Kidney glomerular epithelial cell (primary cell): ENCODE data around the gene ZNF559.

Experiments
- DNase-seq: peaks from one replicate; lab custom pipeline; 2025; lab: John Stamatoyannopoulos, UW

ZNF559 gene

GRCh38 chr19:9353011-9353410 lies 29.0 kb downstream of the ZNF559 start:
- no peak for DNase-seq

- no peak for DNase-seq
Observed at GRCh38 chr19:9354651-9355050, 30.7 kb downstream of the ZNF559 start.

- no peak for DNase-seq
Observed at GRCh38 chr19:9362905-9363304, 38.9 kb downstream of the ZNF559 start, which contains the start of gene ZNF177. TSS of gene ZNF177 (plus strand) at chr19:9363013. CDS start at chr19:9378312, 15,299 bp downstream.

- no peak for DNase-seq
Observed at GRCh38 chr19:9370738-9371619, 47.0 kb downstream of the ZNF559 start.

GRCh38 chr19:9381361-9381785 lies 57.4 kb downstream of the ZNF559 start:
- no peak for DNase-seq
